Astrocyte (in vitro differentiated cells and primary cell): ENCODE data around the gene PKD2. TPM values are rescaled to one million over a fixed set of nuclear protein-coding genes. Genes with fewer than 3 reads are reported as not detected.

Experiments
- DNase-seq: peaks from one replicate; pipeline ENCODE4 v3.0.0-alpha.2; 2010; ENCODE audit warnings: low read depth
- FAIRE-seq: peaks from 2 replicates; lab custom pipeline; 2011; peaks lifted over from hg19 to GRCh38; lab: Jason Lieb, UNC
- H2AFZ ChIP-seq: 2 replicates; pipeline ENCODE4 v1.6.0; 2012; ENCODE audit warnings: low read depth, low read length, inconsistent platforms
- H3K27ac ChIP-seq: 2 replicates; pipeline ENCODE4 v1.5.1; 2011; ENCODE audit warnings: low read depth, low read length, inconsistent platforms
- H3K27me3 ChIP-seq: 2 replicates; pipeline ENCODE4 v1.6.0; 2011; ENCODE audit warnings: low read length, inconsistent platforms; ENCODE audit not compliant: insufficient read depth
- H3K36me3 ChIP-seq: 2 replicates; pipeline ENCODE4 v1.5.1; 2011; ENCODE audit warnings: low read length, inconsistent platforms; ENCODE audit not compliant: insufficient read depth
- H3K4me1 ChIP-seq: 2 replicates; pipeline ENCODE4 v1.5.1; 2011; ENCODE audit warnings: low read length, inconsistent platforms; ENCODE audit not compliant: insufficient read depth
- H3K4me2 ChIP-seq: 2 replicates; pipeline ENCODE4 v1.6.0; 2012; ENCODE audit warnings: low read length, inconsistent platforms
- H3K4me3 ChIP-seq: 2 replicates; pipeline ENCODE4 v1.5.1; 2011; ENCODE audit warnings: low read depth, mild to moderate bottlenecking, low read length, inconsistent platforms; ENCODE audit not compliant: insufficient read depth
- H3K79me2 ChIP-seq: 2 replicates; pipeline ENCODE4 v1.6.0; 2012; ENCODE audit warnings: mild to moderate bottlenecking, low read length, inconsistent platforms; ENCODE audit not compliant: insufficient read depth
- H3K9ac ChIP-seq: 2 replicates; pipeline ENCODE4 v1.6.0; 2012; ENCODE audit warnings: mild to moderate bottlenecking, low read length, inconsistent platforms
- H3K9me3 ChIP-seq: 2 replicates; pipeline ENCODE4 v1.5.1; 2012; ENCODE audit warnings: low read depth, mild to moderate bottlenecking, low read length, inconsistent platforms; ENCODE audit not compliant: insufficient read depth
- H4K20me1 ChIP-seq: 2 replicates; pipeline ENCODE4 v1.6.0; 2012; ENCODE audit warnings: low read length, inconsistent platforms; ENCODE audit not compliant: insufficient read depth
- H3K27ac Mint-ChIP-seq: one replicate; pipeline ENCODE4 v1.8.0; 2021; ENCODE audit warnings: mild to moderate bottlenecking, mixed read lengths; ENCODE audit not compliant: unreplicated experiment
- H3K27me3 Mint-ChIP-seq: one replicate; pipeline ENCODE4 v1.8.0; 2021; ENCODE audit warnings: low read depth, mixed read lengths; ENCODE audit not compliant: unreplicated experiment
- H3K36me3 Mint-ChIP-seq: one replicate; pipeline ENCODE4 v1.8.0; 2021; ENCODE audit warnings: low read depth, mixed read lengths; ENCODE audit not compliant: unreplicated experiment
- H3K4me1 Mint-ChIP-seq: one replicate; pipeline ENCODE4 v1.8.0; 2021; ENCODE audit warnings: low read depth, mixed read lengths; ENCODE audit not compliant: unreplicated experiment
- H3K4me3 Mint-ChIP-seq: one replicate; pipeline ENCODE4 v1.8.0; 2021; ENCODE audit warnings: mild to moderate bottlenecking, moderate library complexity, mixed read lengths; ENCODE audit not compliant: unreplicated experiment
- H3K9me3 Mint-ChIP-seq: one replicate; pipeline ENCODE4 v1.8.0; 2021; ENCODE audit warnings: mild to moderate bottlenecking, mixed read lengths; ENCODE audit not compliant: unreplicated experiment
- EZH2 ChIP-seq: IDR thresholded peaks from 2 replicates; pipeline ENCODE4 v1.6.1; 2012; ENCODE audit warnings: mild to moderate bottlenecking, low read length, inconsistent platforms; ENCODE audit not compliant: insufficient read depth
- total RNA-seq: library from RNA; stranded (reverse); gene quantifications from 2 replicates; pipeline ENCODE4 v1.2.1, GENCODE V29; 2021
- TF ChIP-seq, protein P1 (sequence below): IDR thresholded peaks from 2 replicates; pipeline ENCODE4 v1.5.1; 2011; ENCODE audit warnings: low read depth, mild to moderate bottlenecking, inconsistent platforms, low read length, moderate library complexity; ENCODE audit not compliant: insufficient read depth

Gene PKD2
- total RNA-seq, 1 donor from 2014 or later = 19.7 TPM

DNA sequence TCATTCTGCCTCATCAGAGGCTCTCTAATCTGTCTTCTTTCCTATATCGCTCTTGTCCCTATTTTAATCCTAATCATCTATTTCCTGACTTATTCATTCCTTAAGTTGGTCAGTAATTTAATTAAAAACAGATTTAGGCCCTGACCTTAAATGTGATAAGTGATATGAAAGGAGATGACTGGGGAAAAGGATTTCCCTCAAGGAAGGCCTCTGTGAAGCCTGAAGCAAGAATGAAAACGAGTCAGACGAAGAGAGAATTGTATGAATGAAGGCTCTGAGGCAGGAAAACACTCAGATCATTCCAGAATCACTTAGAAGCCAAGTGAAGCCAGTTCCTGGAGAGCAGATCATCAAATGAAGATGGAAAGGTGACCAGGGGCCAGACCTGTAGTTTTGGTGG lies 22.1 kb downstream of the PKD2 start:
- no peak overlapping the region for H3K27ac ChIP-seq
- no peak overlapping the region for H2AFZ ChIP-seq
- Mint-ChIP-seq H3K4me3 (peak overlapping the region; percentile 21), H3K9me3 (peaks cover 19% of the 10 kb centered on the region), H3K4me1 (peaks cover 20% of the 10 kb centered on the region), H3K36me3 (peaks cover 26% of the 10 kb centered on the region), H3K27me3 (no peaks in the 10 kb centered on the region), H3K27ac (peak overlapping the region; percentile 53)
- no peak for DNase-seq
- no peaks in the 10 kb centered on the region for H3K27me3 ChIP-seq
- no peak for TF ChIP-seq EZH2
- TF ChIP-seq, protein P1, sequence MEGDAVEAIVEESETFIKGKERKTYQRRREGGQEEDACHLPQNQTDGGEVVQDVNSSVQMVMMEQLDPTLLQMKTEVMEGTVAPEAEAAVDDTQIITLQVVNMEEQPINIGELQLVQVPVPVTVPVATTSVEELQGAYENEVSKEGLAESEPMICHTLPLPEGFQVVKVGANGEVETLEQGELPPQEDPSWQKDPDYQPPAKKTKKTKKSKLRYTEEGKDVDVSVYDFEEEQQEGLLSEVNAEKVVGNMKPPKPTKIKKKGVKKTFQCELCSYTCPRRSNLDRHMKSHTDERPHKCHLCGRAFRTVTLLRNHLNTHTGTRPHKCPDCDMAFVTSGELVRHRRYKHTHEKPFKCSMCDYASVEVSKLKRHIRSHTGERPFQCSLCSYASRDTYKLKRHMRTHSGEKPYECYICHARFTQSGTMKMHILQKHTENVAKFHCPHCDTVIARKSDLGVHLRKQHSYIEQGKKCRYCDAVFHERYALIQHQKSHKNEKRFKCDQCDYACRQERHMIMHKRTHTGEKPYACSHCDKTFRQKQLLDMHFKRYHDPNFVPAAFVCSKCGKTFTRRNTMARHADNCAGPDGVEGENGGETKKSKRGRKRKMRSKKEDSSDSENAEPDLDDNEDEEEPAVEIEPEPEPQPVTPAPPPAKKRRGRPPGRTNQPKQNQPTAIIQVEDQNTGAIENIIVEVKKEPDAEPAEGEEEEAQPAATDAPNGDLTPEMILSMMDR = no peak
- H3K9ac ChIP-seq = no peak overlapping the region
- no peaks in the 10 kb centered on the region for H3K9me3 ChIP-seq
- no peak for FAIRE-seq
- peaks cover 22% of the 10 kb centered on the region for H3K36me3 ChIP-seq
- H4K20me1 ChIP-seq = peaks cover 22% of the 10 kb centered on the region
- H3K4me2 ChIP-seq = no peak overlapping the region
- no peak overlapping the region for H3K4me3 ChIP-seq
- peaks cover 25% of the 10 kb centered on the region for H3K79me2 ChIP-seq
- H3K4me1 ChIP-seq = peaks cover 18% of the 10 kb centered on the region

DNA sequence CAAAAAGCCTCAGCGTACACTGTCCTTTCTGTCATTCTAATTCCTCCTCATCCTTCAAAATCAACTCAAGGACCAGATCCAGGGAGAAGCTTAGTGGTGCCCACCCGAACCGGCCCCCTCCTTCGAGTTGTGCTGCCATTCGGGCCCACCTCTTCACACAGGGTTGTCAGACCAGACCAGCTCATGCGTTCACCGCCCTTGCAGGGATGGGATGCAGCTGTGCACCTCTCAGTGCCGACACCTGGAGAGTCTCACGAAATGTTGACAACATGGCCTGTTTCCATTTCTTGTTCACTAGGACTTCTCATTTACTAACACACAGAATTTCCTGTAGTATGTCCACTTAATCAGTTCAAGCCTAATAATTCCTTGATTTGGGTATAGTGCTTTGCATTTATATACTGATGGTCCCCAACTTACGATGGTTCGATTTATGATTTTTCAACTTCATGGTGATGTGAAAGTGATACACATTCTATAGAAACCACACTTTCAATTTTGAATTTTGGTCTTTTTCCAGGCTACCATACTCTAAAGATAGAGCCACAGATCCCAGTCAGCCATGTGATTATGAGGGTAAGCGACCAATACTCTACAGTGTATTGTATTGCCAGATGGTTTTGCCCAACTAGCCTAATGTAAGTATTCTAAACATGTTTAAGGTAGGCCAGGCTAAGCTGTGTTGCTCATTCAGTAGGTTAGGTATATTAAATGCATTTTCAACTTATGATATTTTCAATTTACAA lies 23.3 kb downstream of the PKD2 start:
- H3K4me1 ChIP-seq = peaks cover 18% of the 10 kb centered on the region
- no peaks in the 10 kb centered on the region for H3K9me3 ChIP-seq
- peaks cover 22% of the 10 kb centered on the region for H4K20me1 ChIP-seq
- H2AFZ ChIP-seq = no peak overlapping the region
- H3K4me3 ChIP-seq = no peak overlapping the region
- no peak overlapping the region for H3K9ac ChIP-seq
- TF ChIP-seq EZH2 = no peak
- TF ChIP-seq, protein P1 = no peak
- Mint-ChIP-seq H3K36me3 (peaks cover 23% of the 10 kb centered on the region), H3K4me3 (no peak overlapping the region), H3K9me3 (peaks cover 14% of the 10 kb centered on the region), H3K27me3 (no peaks in the 10 kb centered on the region), H3K27ac (no peak overlapping the region), H3K4me1 (peaks cover 20% of the 10 kb centered on the region)
- FAIRE-seq = no peak
- peaks cover 22% of the 10 kb centered on the region for H3K79me2 ChIP-seq
- no peak overlapping the region for H3K4me2 ChIP-seq
- no peak for DNase-seq
- no peaks in the 10 kb centered on the region for H3K27me3 ChIP-seq
- H3K36me3 ChIP-seq = peaks cover 21% of the 10 kb centered on the region
- H3K27ac ChIP-seq = no peak overlapping the region

DNA sequence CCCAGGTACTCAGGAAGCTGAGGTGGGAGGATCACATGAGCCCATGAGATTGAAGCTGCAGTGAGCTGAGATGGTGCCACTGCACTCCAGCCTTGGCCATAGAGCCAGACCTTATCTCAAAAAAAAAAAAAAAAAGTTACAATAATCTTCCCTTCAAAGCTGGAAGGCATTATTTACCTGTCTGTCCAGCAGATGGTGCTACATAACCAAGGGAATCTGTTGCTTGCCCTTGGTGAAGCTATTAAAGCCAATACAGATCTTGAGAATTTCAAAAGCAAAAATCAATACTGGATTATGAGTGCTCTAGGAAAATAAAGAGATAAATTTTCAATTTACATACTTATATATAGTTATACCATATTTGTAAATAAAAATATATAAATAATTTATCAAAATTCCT lies 25.9 kb downstream of the PKD2 start:
- H3K9ac ChIP-seq = no peak overlapping the region
- Mint-ChIP-seq H3K36me3 (peaks cover 12% of the 10 kb centered on the region), H3K9me3 (no peaks in the 10 kb centered on the region), H3K27ac (no peak overlapping the region), H3K4me1 (peaks cover 13% of the 10 kb centered on the region), H3K4me3 (no peak overlapping the region), H3K27me3 (no peaks in the 10 kb centered on the region)
- H3K4me2 ChIP-seq = no peak overlapping the region
- peaks cover 36% of the 10 kb centered on the region for H4K20me1 ChIP-seq
- TF ChIP-seq, protein P1 = peak; percentile 85
- TF ChIP-seq EZH2 = no peak
- FAIRE-seq (no peak), DNase-seq (peak; percentile 35)
- no peaks in the 10 kb centered on the region for H3K27me3 ChIP-seq
- H3K4me1 ChIP-seq = peaks cover 10% of the 10 kb centered on the region
- peaks cover 29% of the 10 kb centered on the region for H3K36me3 ChIP-seq
- no peak overlapping the region for H3K27ac ChIP-seq
- H3K79me2 ChIP-seq = peaks cover 9% of the 10 kb centered on the region
- no peak overlapping the region for H2AFZ ChIP-seq
- no peaks in the 10 kb centered on the region for H3K9me3 ChIP-seq
- no peak overlapping the region for H3K4me3 ChIP-seq
